HEK293T (cell line): Measurements from ENCODE around the gene ZNRF1.

Experiments used
- CTCF ChIA-PET: fragments of 350-600 bp; formaldehyde crosslinking; extraction: SDS; loops from one replicate; lab custom pipeline; 2021; ENCODE audit warnings: antibody characterized with exemption, inconsistent platforms; lab: Yijun Ruan, JAX
- POLR2A ChIA-PET: fragments of 350-600 bp; formaldehyde crosslinking; extraction: SDS; loops from one replicate; lab custom pipeline; 2020; ENCODE audit warnings: antibody characterized with exemption, inconsistent platforms; lab: Yijun Ruan, JAX
- DNase-seq: peaks from one replicate; pipeline ENCODE4 v3.0.0; 2012; ENCODE audit warnings: mixed read lengths; ENCODE audit errors: extremely low spot score
- ARNT ChIP-seq: fragments of 450-650 bp; IDR thresholded peaks from 2 replicates; pipeline ENCODE4 v1.6.1; 2017; ENCODE audit warnings: mild to moderate bottlenecking
- BHLHE40 ChIP-seq: fragments of 450-650 bp; IDR thresholded peaks from 2 replicates; pipeline ENCODE4 v1.6.1; 2016; ENCODE audit warnings: mild to moderate bottlenecking, moderate library complexity, borderline replicate concordance
- CTBP1 ChIP-seq: fragments of 450-650 bp; IDR thresholded peaks from 2 replicates; pipeline ENCODE4 v1.6.1; 2016; ENCODE audit warnings: borderline replicate concordance
- ELF4 ChIP-seq: fragments of 450-650 bp; IDR thresholded peaks from 2 replicates; pipeline ENCODE4 v1.6.1; 2017; ENCODE audit warnings: antibody characterized with exemption
- FOXA1 ChIP-seq: fragments of 450-650 bp; IDR thresholded peaks from 2 replicates; pipeline ENCODE4 v1.6.1; 2016; ENCODE audit warnings: mild to moderate bottlenecking
- FOXK2 ChIP-seq: fragments of 450-650 bp; IDR thresholded peaks from 2 replicates; pipeline ENCODE4 v1.6.1; 2016; ENCODE audit warnings: mild to moderate bottlenecking
- FOXM1 ChIP-seq: fragments of 450-650 bp; IDR thresholded peaks from 2 replicates; pipeline ENCODE4 v1.6.1; 2017; ENCODE audit warnings: mild to moderate bottlenecking, borderline replicate concordance
- HDGF ChIP-seq: fragments of 450-650 bp; IDR thresholded peaks from 2 replicates; pipeline ENCODE4 v1.6.1; 2017; ENCODE audit warnings: antibody characterized with exemption, borderline replicate concordance
- L3MBTL2 ChIP-seq: fragments of 450-650 bp; conservative IDR thresholded peaks from 2 replicates; pipeline ENCODE4 v1.6.1; 2016; ENCODE audit warnings: mild to moderate bottlenecking
- LEF1 ChIP-seq: fragments of 450-650 bp; IDR thresholded peaks from 2 replicates; pipeline ENCODE4 v1.6.1; 2017; ENCODE audit warnings: mild to moderate bottlenecking, borderline replicate concordance
- NFRKB ChIP-seq: fragments of 450-650 bp; IDR thresholded peaks from 2 replicates; pipeline ENCODE4 v1.6.1; 2016; ENCODE audit warnings: mild to moderate bottlenecking, moderate library complexity
- SP1 ChIP-seq: fragments of 450-650 bp; IDR thresholded peaks from 2 replicates; pipeline ENCODE4 v1.6.1; 2017
- SUZ12 ChIP-seq: fragments of 450-650 bp; IDR thresholded peaks from 2 replicates; pipeline ENCODE4 v1.6.1; 2016; ENCODE audit warnings: mild to moderate bottlenecking
- TARDBP ChIP-seq: fragments of 450-650 bp; IDR thresholded peaks from 2 replicates; pipeline ENCODE4 v1.6.1; 2016
- ZNF384 ChIP-seq: fragments of 450-650 bp; IDR thresholded peaks from 2 replicates; pipeline ENCODE4 v1.6.1; 2016
- TF ChIP-seq, protein P1 (sequence below): fragments of 450-650 bp; IDR thresholded peaks from 2 replicates; pipeline ENCODE4 v1.6.1; 2016

Gene ZNRF1

GRCh38 chr16:75081179-75081859, 82.5 kb downstream of the ZNRF1 start:
- no peak for DNase-seq
- TF ChIP-seq HDGF (no peak), ELF4 (no peak), FOXM1 (no peak), LEF1 (no peak), TARDBP (no peak), L3MBTL2 (no peak), SUZ12 (no peak), CTBP1 (no peak), FOXK2 (no peak), FOXA1 (no peak)
- ChIA-PET CTCF (no interaction called here), POLR2A (interaction anchor here (0.6 kb wide), 1 partner anchor 30 kb away, joined by 3 read pairs; no protein-coding TSS in a partner anchor)

- POLR2A ChIA-PET = no interaction called here
- TF ChIP-seq LEF1 (no peak), TARDBP (no peak), FOXK2 (no peak), ARNT (no peak), FOXA1 (no peak)
- no peak for DNase-seq
- CTCF ChIA-PET = no interaction called here
Measured at GRCh38 chr16:75083813-75084212, 85.0 kb downstream of the ZNRF1 start.

DNA sequence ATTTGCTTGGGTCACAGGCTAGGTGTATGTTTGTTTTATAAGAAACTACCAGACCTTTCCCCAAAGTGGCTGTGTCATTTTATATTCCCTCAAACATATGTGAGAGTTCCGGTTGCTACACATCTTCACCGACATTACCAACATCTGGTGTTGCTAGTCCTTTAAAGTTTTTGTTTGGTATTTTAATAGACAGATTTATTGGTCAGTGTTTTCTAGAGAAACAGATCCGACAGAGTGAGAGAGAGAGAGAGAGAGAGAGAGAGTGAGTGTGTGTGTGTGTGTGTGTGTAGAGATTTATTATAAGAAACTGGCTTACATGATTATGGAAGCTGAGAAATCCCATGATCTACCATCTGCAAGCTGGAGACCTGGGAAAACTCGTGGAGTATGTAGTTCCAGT, 86.7 kb downstream of the ZNRF1 start:
- ChIA-PET CTCF (interaction anchor here (1.4 kb wide), 1 partner anchor 26 kb away, joined by 3 read pairs; no protein-coding TSS in a partner anchor), POLR2A (interaction anchor here (0.7 kb wide), 1 partner anchor 9 kb away, joined by 3 read pairs; no protein-coding TSS in a partner anchor)
- TF ChIP-seq FOXA1 (no peak), ELF4 (no peak)

GRCh38 chr16:75086281-75086680, 87.5 kb downstream of the ZNRF1 start:
- ChIA-PET CTCF (interaction anchor here (1.0 kb wide), 1 partner anchor 22 kb away, joined by 3 read pairs; no protein-coding TSS in a partner anchor), POLR2A (interaction anchor here (0.7 kb wide), 1 partner anchor 9 kb away, joined by 3 read pairs; no protein-coding TSS in a partner anchor)
- no peak for DNase-seq
- no peak for TF ChIP-seq FOXM1
- TF ChIP-seq ZNF384 = no peak
- no peak for TF ChIP-seq CTBP1
- TF ChIP-seq LEF1 = no peak
- TF ChIP-seq BHLHE40 = no peak
- TF ChIP-seq ELF4 = no peak
- no peak for TF ChIP-seq TARDBP
- TF ChIP-seq L3MBTL2 = no peak
- no peak for TF ChIP-seq NFRKB
- no peak for TF ChIP-seq ARNT
- no peak for TF ChIP-seq FOXA1
- no peak for TF ChIP-seq SUZ12
- TF ChIP-seq, protein P1, sequence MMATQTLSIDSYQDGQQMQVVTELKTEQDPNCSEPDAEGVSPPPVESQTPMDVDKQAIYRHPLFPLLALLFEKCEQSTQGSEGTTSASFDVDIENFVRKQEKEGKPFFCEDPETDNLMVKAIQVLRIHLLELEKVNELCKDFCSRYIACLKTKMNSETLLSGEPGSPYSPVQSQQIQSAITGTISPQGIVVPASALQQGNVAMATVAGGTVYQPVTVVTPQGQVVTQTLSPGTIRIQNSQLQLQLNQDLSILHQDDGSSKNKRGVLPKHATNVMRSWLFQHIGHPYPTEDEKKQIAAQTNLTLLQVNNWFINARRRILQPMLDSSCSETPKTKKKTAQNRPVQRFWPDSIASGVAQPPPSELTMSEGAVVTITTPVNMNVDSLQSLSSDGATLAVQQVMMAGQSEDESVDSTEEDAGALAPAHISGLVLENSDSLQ = no peak
- TF ChIP-seq SP1 = no peak
- TF ChIP-seq HDGF = no peak
- TF ChIP-seq FOXK2 = no peak

More for the DNA sequence above, 86.7 kb downstream of the ZNRF1 start:
- DNase-seq = no peak

DNA sequence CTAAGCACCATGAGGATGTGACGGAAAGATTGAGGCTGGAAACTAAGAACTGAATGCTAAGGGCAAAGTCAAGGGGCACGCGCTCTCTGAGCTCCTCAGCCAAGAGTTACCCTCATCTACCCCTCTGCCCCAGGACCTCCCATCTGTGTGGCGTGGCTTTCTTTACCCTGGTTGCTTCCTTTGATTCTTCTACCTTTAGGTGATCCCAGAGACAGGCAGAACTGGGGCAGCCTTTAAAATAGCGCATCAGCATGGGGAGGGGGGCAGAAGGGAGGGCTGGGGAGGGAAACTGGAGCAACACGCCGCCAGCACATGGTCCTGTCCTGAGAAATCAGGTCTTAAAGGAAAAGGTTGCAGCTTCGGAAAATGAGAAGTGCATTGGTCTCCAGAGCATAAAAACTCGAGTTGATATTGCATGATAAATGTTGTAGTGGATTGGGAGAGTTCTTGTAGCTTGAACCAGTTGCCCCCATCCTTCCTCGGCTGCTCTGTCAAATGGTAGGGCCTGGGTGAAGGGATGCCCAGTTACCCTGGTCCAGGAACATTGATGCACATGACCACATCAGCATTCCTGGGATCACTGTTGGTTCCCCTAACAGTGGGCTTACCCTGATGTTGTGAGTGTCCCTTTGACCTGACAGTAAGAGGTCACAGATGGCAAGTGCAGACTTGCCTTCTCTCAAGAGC, 88.0 kb downstream of the ZNRF1 start:
- TF ChIP-seq L3MBTL2 = no peak
- TF ChIP-seq HDGF = no peak
- TF ChIP-seq LEF1 = no peak
- TF ChIP-seq FOXA1 = no peak
- no peak for TF ChIP-seq NFRKB
- TF ChIP-seq BHLHE40 = no peak
- no peak for TF ChIP-seq SP1
- no peak for TF ChIP-seq CTBP1
- no peak for TF ChIP-seq TARDBP
- POLR2A ChIA-PET = no interaction called here
- no peak for DNase-seq
- CTCF ChIA-PET = interaction anchor here (0.6 to 1.0 kb wide), 2 partner anchors 21 to 105 kb away, joined by 3 read pairs; no protein-coding TSS in a partner anchor

DNA sequence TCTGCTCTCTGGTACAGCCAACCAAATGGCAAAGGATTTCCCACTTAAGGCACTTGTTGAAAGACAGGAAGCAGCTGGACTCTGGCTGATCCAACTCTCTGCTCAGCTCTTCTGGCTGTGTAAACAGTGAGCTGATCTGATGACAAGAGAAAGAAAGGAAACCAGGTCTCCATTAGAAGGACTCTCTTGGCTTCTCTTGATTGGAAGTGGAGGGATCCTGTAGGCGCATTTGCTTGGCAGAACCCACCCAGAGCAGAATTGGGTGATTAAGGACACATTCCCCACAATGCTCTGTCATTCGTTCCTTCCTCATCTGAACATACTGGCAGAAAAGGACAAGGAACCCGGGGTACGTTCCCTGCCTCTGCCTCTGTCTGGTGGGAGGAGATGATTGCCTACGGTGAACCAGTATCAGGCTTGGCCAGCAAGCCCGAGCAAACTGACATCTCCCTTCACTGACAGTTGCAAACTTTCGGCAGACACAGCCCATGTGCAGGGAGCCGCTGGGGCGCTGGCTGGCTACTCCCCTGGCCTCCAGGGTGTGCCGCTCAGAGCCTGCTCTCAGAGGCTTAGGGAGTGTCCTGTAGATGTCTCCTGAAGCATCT, 88.7 kb downstream of the ZNRF1 start:
- DNase-seq = no peak
- TF ChIP-seq ZNF384 = no peak
- no peak for TF ChIP-seq FOXM1
- TF ChIP-seq BHLHE40 = no peak
- TF ChIP-seq ARNT = no peak
- TF ChIP-seq FOXK2 = no peak
- ChIA-PET POLR2A (no interaction called here), CTCF (interaction anchor here (0.6 kb wide), 1 partner anchor 104 kb away, joined by 3 read pairs; no protein-coding TSS in a partner anchor)

DNA sequence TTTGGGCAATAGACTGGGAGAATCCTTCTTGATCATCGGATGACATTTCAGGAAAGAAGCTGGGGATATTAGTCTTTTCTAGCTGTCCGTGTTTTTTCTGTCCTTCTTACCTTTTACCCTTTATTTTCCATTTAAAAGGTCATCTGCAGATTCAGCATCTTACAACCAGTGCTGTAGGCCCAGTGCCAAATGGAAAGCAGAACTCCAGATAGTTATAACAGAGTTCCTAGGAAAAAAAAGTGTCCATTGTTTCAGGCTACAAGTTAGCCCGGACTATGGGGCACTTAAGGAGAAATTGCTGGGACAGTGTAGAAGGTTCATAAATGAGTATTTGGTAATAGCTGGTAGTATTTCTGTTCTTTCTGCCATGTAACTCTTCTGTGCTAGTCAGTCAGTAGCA, 89.4 kb downstream of the ZNRF1 start:
- CTCF ChIA-PET = no interaction called here

More for the DNA sequence above, 89.4 kb downstream of the ZNRF1 start:
- POLR2A ChIA-PET = no interaction called here
- TF ChIP-seq ARNT (no peak), ZNF384 (no peak), FOXM1 (no peak), CTBP1 (no peak), HDGF (no peak), ELF4 (no peak), SUZ12 (no peak), FOXK2 (no peak), NFRKB (no peak), TARDBP (no peak), FOXA1 (no peak), BHLHE40 (no peak), L3MBTL2 (no peak), SP1 (no peak), LEF1 (no peak)
- TF ChIP-seq, protein P1 = no peak
- DNase-seq = no peak
